GM23248 (cell line): ENCODE results near the gene TWSG1. TPM values are rescaled to one million over a fixed set of nuclear protein-coding genes. Genes with fewer than 3 reads are reported as not detected.
"Not testable (repeated sequence)": the region's sequence is repeated elsewhere in the genome, so short reads cannot be mapped to it uniquely, and the experiment has no call there.

Experiments used
- DNase-seq: peaks from one replicate; pipeline ENCODE4 v3.0.0-alpha.2; 2015
- H2AFZ ChIP-seq: fragments of 200-600 bp; sonication (generic); 2 replicates; pipeline ENCODE4 v1.6.1; 2016; ENCODE audit warnings: antibody characterized with exemption
- H3F3A ChIP-seq: fragments of 200-600 bp; sonication (generic); 2 replicates; pipeline ENCODE4 v1.6.1; 2016; ENCODE audit warnings: mild to moderate bottlenecking, antibody characterized with exemption, mixed run types; ENCODE audit not compliant: insufficient read depth
- H3K27ac ChIP-seq: fragments of 200-600 bp; sonication (generic); 2 replicates; pipeline ENCODE4 v1.5.1; 2016; ENCODE audit warnings: mild to moderate bottlenecking
- H3K27me3 ChIP-seq: fragments of 200-600 bp; sonication (generic); replicated peaks from 2 replicates; pipeline ENCODE4 v1.6.1; 2016; ENCODE audit warnings: mild to moderate bottlenecking; ENCODE audit not compliant: insufficient read depth
- H3K36me3 ChIP-seq: fragments of 200-600 bp; sonication (generic); 2 replicates; pipeline ENCODE4 v1.6.1; 2016; ENCODE audit warnings: low read depth, mild to moderate bottlenecking
- H3K4me1 ChIP-seq: fragments of 200-600 bp; sonication (generic); 2 replicates; pipeline ENCODE4 v1.6.1; 2016; ENCODE audit warnings: mild to moderate bottlenecking; ENCODE audit not compliant: insufficient read depth
- H3K4me2 ChIP-seq: fragments of 200-600 bp; sonication (generic); one replicate; pipeline ENCODE4 v1.6.1; 2016; ENCODE audit warnings: mild to moderate bottlenecking; ENCODE audit not compliant: unreplicated experiment
- H3K4me3 ChIP-seq: fragments of 200-600 bp; sonication (generic); 2 replicates; pipeline ENCODE4 v1.5.1; 2016; ENCODE audit warnings: mild to moderate bottlenecking
- H3K79me2 ChIP-seq: fragments of 200-600 bp; sonication (generic); 2 replicates; pipeline ENCODE4 v1.6.1; 2016; ENCODE audit warnings: mild to moderate bottlenecking; ENCODE audit not compliant: insufficient read depth
- H3K9ac ChIP-seq: fragments of 200-600 bp; sonication (generic); 2 replicates; pipeline ENCODE4 v1.6.1; 2016; ENCODE audit warnings: mild to moderate bottlenecking
- H3K9me2 ChIP-seq: fragments of 200-600 bp; sonication (generic); 2 replicates; pipeline ENCODE4 v1.6.1; 2016; ENCODE audit warnings: mixed run types, mild to moderate bottlenecking, moderate library complexity; ENCODE audit not compliant: insufficient read depth
- H3K9me3 ChIP-seq: fragments of 200-600 bp; sonication (generic); one replicate; pipeline ENCODE4 v1.6.1; 2017; ENCODE audit warnings: low read depth
- H4K20me1 ChIP-seq: fragments of 200-600 bp; sonication (generic); 2 replicates; pipeline ENCODE4 v1.6.0; 2016; ENCODE audit not compliant: insufficient read depth
- EZH2 ChIP-seq: fragments of 200-600 bp; sonication (generic); IDR thresholded peaks from 2 replicates; pipeline ENCODE4 v1.6.1; 2018; ENCODE audit warnings: antibody characterized with exemption, mild to moderate bottlenecking; ENCODE audit not compliant: insufficient read depth, poor library complexity, severe bottlenecking
- EZH2phosphoT487 ChIP-seq: fragments of 200-600 bp; sonication (generic); IDR thresholded peaks from 2 replicates; pipeline ENCODE4 v1.6.1; 2018; ENCODE audit warnings: antibody characterized with exemption, moderate library complexity, mild to moderate bottlenecking, low read depth; ENCODE audit not compliant: insufficient read depth
- WGBS, 2 experiments: methylation state at CpG; one replicate each; pipeline ENCODE4 v1.1.6; 2015 to 2017; ENCODE audit warnings: low lambda C conversion rate in 2 of 2, low coverage in 1 of 2; ENCODE audit errors: missing lambda C conversion rate in 2 of 2; 5-methylcytosine and 5-hydroxymethylcytosine counted together
- in situ Hi-C: fragments of 300-500 bp; cut with MboI; formaldehyde crosslinking; loops from 2 replicates; pipeline ENCODE4 v1.15.0; 2020
- polyA plus RNA-seq: library from polyadenylated mRNA; unstranded; fragments of >200 nt; fragmentation: Nextera tagmentation; extraction: Ambion mirVana; gene quantifications from 2 replicates; pipeline ENCODE4 v1.2.1, GENCODE V29; 2016
- total RNA-seq: library from RNA; depleted of rRNA; stranded (reverse); fragments of >200 nt; shearing (Covaris generic); gene quantifications from 2 replicates; pipeline ENCODE4 v1.2.3, GENCODE V29; 2014

TWSG1 gene
- total and polyA plus RNA-seq, 2 experiments from 2014 or later: 113 to 136 TPM

- H2AFZ ChIP-seq: no peak overlapping the region
- in situ Hi-C loops: no loop called here
- no peak overlapping the region for H3K27ac ChIP-seq
- peaks cover 12% of the 10 kb centered on the region; the same call in 1 of the 2 replicates for H3F3A ChIP-seq
- H4K20me1 ChIP-seq: no peaks in the 10 kb centered on the region
- no peak overlapping the region for H3K4me3 ChIP-seq
- H3K4me2 ChIP-seq: no peak overlapping the region
- H3K27me3 ChIP-seq: no peaks in the 10 kb centered on the region
- peaks cover 3% of the 10 kb centered on the region; the same call in 1 of the 2 replicates for H3K9me2 ChIP-seq
- H3K36me3 ChIP-seq: no peaks in the 10 kb centered on the region
- TF ChIP-seq EZH2phosphoT487 (no peak), EZH2 (no peak)
- no peaks in the 10 kb centered on the region for H3K9me3 ChIP-seq
- no peaks in the 10 kb centered on the region for H3K79me2 ChIP-seq
- peaks cover 12% of the 10 kb centered on the region for H3K4me1 ChIP-seq
- no peak for DNase-seq
- no peak overlapping the region for H3K9ac ChIP-seq
- WGBS, 2 experiments: 88 to 89% methylated on average over 7 of the region's 7 CpGs
Measured at GRCh38 chr18:9426753-9427152, 92.2 kb downstream of the TWSG1 start.

- Histone ChIP-seq H3K4me3 (no peak overlapping the region), H3K79me2 (no peaks in the 10 kb centered on the region), H3F3A (peaks cover 12% of the 10 kb centered on the region; the same call in 1 of the 2 replicates), H3K27me3 (no peaks in the 10 kb centered on the region), H3K9ac (no peak overlapping the region), H3K36me3 (no peaks in the 10 kb centered on the region), H3K27ac (no peak overlapping the region; the same call in none of the 2 replicates), H3K4me1 (peaks cover 12% of the 10 kb centered on the region), H3K4me2 (no peak overlapping the region), H3K9me3 (no peaks in the 10 kb centered on the region), H2AFZ (peak overlapping the region; percentile 63), H4K20me1 (no peaks in the 10 kb centered on the region), H3K9me2 (peaks cover 3% of the 10 kb centered on the region; the same call in 1 of the 2 replicates)
- 94 to 96% methylated on average over 11 of the region's 11 CpGs for WGBS, 2 experiments
- no peak for TF ChIP-seq EZH2
- no peak for TF ChIP-seq EZH2phosphoT487
- DNase-seq: no peak
- in situ Hi-C loops: no loop called here
Measured at GRCh38 chr18:9428301-9428706, 93.7 kb downstream of the TWSG1 start.

GRCh38 chr18:9428862-9429661 lies 94.5 kb downstream of the TWSG1 start:
- TF ChIP-seq EZH2phosphoT487 (no peak), EZH2 (no peak)
- H3K4me1 ChIP-seq: peaks cover 12% of the 10 kb centered on the region
- no peak overlapping the region for H3K4me2 ChIP-seq
- peak; percentile 53 for DNase-seq
- no peaks in the 10 kb centered on the region for H3K79me2 ChIP-seq
- peak overlapping the region; percentile 32 for H3K27ac ChIP-seq
- 19 to 25% methylated on average over 6 of the region's 6 CpGs for WGBS, 2 experiments
- in situ Hi-C loops: no loop called here
- H3K9me3 ChIP-seq: no peaks in the 10 kb centered on the region
- H3K36me3 ChIP-seq: no peaks in the 10 kb centered on the region
- no peak overlapping the region for H3K4me3 ChIP-seq
- H2AFZ ChIP-seq: peak overlapping the region; percentile 63
- peaks cover 3% of the 10 kb centered on the region; the same call in 1 of the 2 replicates for H3K9me2 ChIP-seq
- no peaks in the 10 kb centered on the region for H3K27me3 ChIP-seq
- H3F3A ChIP-seq: peaks cover 12% of the 10 kb centered on the region; the same call in 1 of the 2 replicates
- H4K20me1 ChIP-seq: no peaks in the 10 kb centered on the region
- no peak overlapping the region for H3K9ac ChIP-seq

- peaks cover 12% of the 10 kb centered on the region for H3K4me1 ChIP-seq
- 2 to 9% methylated on average over 3 of the region's 3 CpGs for WGBS, 2 experiments
- H3F3A ChIP-seq: peaks cover 12% of the 10 kb centered on the region; the same call in 1 of the 2 replicates
- H3K9me2 ChIP-seq: peaks cover 3% of the 10 kb centered on the region; the same call in 1 of the 2 replicates
- peak; percentile 65 for DNase-seq
- no peaks in the 10 kb centered on the region for H3K27me3 ChIP-seq
- no peak overlapping the region for H2AFZ ChIP-seq
- H3K36me3 ChIP-seq: no peaks in the 10 kb centered on the region
- no peak for TF ChIP-seq EZH2phosphoT487
- H3K4me3 ChIP-seq: no peak overlapping the region
- H3K27ac ChIP-seq: peak overlapping the region; percentile 14
- H3K4me2 ChIP-seq: peak overlapping the region; percentile 5
- H3K79me2 ChIP-seq: no peaks in the 10 kb centered on the region
- H3K9ac ChIP-seq: no peak overlapping the region
- in situ Hi-C loops: no loop called here
- no peaks in the 10 kb centered on the region for H4K20me1 ChIP-seq
- H3K9me3 ChIP-seq: no peaks in the 10 kb centered on the region
Measured at GRCh38 chr18:9429662-9429993, 95.1 kb downstream of the TWSG1 start.

GRCh38 chr18:9430315-9430714 lies 95.7 kb downstream of the TWSG1 start:
- H3K9ac ChIP-seq, H3K36me3 ChIP-seq, DNase-seq, H3K9me2 ChIP-seq, H4K20me1 ChIP-seq, H3K4me2 ChIP-seq, H3K27me3 ChIP-seq, H3K79me2 ChIP-seq, in situ Hi-C loops, H3K9me3 ChIP-seq, H3K4me3 ChIP-seq, H2AFZ ChIP-seq, H3K27ac ChIP-seq: not testable (repeated sequence)
- WGBS, 2 experiments: 88 to 91% methylated on average over 15 to 22 of the region's 22 CpGs
- Histone ChIP-seq H3K4me1 (peaks cover 12% of the 10 kb centered on the region), H3F3A (peaks cover 12% of the 10 kb centered on the region; the same call in 1 of the 2 replicates)
